ENCODE measurements around the gene MACROH2A1.
A peak's percentile ranks its signal among the peaks of the same experiment; 100 is the strongest.

MACROH2A1 gene

DNA sequence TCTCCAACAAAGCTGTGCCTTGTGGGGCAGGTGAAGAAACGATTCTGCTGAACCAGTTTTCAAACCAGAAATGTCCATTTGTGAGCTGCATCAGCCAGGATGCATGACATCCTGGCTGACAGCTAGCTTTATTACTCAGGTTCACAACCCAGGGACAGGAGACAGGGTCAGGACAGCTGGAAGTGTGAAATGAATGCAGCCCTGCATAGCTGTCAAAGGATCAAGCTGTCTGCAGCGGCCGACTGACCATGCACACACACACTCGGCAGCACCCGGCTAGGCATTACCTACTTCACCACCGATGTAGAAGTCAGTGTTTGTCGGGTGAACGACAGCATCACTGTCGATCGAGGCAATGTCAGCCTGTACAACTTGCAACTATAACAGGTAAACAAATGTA, 48.5 kb downstream of the MACROH2A1 start:
- DNase-seq, result no peak

DNA sequence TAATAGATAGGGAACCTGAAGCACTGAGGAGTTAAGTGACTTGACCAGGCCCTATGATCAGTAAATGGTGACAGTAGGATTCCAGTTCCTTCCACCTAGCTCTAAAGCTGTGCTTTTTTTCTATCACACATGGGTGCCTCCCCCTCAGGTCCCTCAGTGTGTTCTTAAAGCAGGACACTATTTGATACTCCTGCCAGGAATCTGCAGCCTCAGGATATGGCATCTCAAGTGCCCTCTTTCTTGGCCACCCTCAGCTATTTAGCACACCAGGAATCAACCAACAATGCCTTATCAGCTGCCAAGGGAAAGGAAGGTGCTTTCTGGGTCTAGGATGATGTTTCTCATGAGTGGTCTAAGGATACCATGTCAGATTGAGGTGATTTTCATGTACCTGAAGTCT, 49.1 kb downstream of the MACROH2A1 start:
- no peak for DNase-seq

DNA sequence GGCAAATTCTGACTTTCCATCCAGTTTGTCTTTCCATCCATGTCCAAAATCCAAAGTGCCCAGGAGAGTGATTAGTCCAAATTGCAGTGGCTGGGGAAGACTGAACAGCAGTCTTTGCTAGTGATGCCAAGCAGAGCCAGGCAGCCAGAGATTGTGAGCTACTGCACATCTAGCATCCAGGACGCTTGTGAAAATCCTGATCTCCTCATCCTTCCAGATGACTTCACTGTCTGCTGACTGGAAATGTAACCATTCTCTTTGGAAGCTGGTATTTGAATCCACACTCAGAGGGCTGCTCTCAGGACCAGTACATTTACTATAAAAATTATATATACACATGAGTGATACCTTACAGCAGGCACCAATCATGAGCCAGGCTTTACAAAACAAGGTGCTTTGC, 49.6 kb downstream of the MACROH2A1 start:
- no peak for DNase-seq

DNA sequence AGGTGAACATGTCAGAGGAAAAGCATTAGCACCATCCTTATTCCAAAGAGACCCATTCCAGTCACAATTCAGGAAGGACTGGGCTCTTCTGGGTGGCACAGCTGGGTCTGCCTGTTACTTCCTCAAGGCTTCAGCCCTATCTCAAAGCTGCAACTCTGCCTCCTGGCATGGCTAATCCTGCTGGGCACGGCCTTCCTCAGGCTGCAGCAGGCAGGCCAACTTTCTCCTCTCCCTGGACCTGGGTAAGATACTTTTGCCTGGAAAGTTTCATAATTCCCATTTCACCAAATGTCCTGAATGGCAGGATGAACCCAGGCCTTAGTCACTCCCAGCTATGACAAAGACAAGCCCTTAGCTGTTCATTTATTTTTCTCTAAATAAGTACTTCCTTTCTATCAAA, 50.1 kb downstream of the MACROH2A1 start:
- DNase-seq, result no peak

DNA sequence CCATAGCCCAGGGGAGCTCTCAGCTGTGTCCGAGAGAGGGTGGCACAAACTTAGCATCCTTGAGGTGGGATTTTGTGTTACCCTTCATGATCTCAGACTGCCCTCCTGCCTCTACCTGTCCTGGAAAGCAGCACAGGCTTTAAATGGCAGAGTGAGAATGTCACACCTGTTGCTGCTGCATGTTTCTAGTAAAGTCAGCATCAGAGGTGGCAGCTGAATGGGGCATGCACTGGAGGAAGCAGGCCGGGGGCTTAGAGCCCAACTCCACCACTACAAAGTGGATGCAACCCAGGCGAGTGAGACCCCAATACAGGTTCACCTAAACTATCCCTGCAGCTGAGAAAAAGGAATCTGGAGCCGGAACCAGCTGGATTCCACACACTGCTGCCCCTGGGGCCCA, 51.6 kb downstream of the MACROH2A1 start:
- DNase-seq, result no peak

DNA sequence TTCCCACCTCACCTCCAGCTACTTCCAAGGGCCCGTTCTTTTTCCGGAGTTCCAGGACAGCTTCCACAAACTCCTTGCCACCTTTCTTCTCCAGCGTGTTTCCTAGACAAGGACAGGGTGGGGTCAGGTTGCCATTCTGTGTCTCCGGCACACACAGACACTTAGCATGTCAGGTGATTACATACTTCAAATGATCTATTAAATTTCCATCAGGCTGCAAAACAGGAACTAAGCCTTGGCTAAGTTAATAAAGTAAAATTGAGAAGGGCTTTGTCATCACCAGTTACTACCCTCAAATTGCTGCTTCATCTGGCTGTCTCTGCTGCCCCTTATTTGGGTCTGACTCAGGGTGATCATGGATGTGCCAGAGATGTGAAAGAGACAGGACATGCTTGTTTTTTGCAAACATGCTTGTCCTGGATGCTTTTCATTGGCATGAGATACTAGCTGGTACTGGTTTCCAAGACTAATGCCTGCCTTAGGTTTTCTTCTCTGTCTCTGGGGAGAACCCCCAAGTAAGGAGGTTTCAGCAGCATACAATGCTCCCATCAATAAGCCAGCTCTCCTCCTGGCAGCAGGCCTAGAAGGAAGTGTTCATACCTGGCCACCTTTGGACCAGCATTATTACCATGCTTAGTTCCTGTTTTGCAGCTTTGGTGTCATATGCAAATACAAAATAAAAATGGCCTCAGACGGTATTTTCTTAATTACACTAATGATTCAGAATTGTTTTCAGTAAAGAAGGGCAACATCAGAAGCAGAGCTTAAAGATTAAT, 52.9 kb downstream of the MACROH2A1 start:
- no peak for DNase-seq

DNA sequence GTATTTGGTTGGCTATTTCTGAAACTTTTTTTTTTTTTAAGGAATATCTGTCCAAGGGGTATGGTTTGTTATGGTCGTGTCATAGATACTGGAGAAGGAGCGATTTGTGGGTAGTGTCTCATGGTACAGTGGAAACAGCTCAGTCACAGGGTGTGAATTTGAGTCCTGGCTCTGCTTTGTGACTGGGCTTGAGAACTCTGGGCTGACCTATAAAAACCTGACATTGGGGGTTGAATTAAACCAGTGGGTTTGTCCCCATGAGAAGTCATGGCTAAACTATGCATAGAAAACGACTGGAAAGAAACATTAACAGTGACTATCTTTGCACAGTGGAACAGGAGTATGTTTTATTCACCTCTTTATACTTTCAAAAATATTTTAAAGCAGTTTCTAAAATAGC, 54.7 kb downstream of the MACROH2A1 start:
- no peak for DNase-seq

DNA sequence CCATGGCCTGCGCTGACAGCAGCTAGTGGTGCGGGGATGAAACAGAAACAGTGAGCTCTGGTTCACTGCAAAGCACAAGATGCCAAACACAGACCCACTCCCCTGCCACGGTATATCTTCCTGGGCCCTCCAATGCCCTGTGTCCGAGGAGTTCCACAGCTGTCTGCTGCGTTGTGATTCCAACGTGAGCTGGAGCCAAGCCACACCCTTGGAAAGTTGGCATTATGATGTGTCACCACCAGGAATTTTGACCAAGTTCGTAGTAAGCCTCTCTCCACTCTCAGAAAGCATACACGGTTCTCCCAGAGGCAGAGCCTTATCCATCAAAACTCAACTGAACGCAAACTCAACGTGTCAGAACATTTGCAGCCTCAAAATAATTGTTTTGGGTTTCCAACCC, 55.6 kb downstream of the MACROH2A1 start:
- no peak for DNase-seq

DNA sequence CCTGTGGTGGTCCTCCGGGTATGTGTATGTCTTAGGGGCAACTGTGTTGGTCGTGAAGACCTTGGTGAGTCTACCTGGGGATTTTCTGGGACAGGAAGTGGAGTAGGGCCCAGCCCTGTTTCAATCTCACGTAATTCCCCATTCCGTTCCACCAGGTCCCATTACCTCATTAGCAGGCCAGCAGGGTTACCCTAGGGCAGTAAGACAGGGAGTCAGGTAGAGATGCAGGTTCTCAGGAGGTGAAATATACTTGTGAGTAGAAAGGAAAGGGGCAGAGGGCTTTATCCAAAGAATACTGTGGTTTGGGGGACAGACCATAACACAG, 56.5 kb downstream of the MACROH2A1 start:
- no peak for DNase-seq

DNA sequence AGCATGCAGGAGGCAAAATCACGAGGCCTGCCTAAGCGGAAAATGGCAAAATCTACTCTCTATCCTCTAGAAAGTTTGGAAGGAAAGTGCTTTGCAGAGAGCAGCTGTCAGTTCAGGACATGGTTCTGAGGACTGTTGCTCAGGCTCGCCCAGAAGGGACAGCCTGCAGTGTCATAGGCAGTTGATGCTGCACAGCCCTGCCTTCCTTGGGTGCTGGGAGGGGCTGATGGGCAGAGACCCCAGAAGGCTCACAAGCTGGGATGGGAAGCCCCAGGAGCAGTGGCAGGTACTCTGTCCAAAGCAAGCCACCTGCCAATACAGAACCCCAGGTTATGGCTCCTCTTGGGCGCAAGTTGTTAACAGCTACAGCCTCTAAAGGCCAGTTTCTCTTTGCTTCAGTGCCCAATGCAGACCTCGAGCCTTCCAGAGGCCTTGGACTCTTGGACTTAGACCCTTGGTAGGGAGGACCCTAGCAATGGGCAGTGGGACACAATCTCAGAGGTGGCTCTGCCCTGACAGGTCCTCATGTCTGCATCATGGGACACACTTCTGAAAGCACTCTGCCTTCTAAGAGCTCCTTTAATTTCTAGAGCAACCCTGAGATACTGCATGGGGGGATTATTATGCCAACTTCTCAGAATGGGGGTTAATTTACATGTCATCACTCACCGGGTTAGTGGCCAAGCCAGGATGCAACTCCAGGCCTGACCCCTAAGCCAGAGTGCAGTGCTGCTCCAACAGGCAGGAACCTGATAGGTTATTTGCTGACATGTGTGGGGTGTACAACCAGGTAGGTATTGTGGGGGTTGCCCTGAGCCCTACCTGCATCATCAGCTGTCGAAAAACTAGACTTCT, 57.1 kb downstream of the MACROH2A1 start:
- no peak for DNase-seq

DNA sequence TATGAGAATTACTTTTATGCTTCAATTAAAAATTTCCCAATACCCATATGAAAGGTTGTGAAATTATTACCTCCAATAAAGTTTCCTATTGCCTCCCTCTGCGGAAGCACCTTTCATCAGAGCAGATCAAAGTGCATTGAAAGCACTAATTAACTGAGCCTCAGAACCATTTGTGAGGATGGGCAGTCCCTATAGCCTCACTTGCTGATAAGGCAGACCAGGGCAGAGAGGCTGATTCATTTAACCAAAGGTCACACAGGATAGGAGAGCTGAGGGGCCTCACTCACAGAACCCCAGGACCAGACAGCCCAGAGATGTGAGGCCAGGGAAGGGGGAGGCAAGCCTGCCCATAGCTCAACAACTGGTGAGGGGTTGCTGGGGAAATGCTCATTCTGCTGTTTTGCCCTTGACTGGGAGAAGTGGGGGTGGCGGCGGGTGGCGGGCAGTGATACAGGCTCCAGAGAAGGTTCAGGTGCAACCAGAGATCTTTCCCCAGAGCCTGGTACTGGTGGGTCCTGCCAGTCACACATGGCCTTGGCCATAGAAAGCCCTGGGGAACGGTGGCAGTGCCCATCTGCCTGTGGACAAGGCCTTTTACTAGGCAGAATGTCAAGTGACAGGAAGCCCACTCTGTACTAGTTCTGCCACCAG, 57.9 kb downstream of the MACROH2A1 start:
- DNase-seq, result no peak

DNA sequence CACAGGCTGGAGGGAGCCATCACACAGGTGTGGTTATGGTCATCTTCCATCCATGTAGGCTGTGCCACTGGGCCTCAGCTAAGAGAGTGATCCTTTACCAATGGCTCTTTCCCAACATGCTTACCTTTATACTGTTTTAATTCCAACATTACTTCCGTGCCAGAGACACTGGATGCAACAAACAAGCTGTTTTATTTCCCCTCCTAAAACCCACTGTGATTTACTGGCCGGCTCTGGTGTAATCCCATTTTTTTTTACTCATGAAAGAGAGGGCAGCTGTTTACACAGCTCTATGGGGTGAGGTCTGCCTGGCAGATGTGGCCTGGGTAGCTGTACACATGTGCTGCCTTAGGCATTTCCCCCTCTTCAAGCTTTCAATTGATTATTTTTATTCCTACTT, 58.5 kb downstream of the MACROH2A1 start:
- no peak for DNase-seq

DNA sequence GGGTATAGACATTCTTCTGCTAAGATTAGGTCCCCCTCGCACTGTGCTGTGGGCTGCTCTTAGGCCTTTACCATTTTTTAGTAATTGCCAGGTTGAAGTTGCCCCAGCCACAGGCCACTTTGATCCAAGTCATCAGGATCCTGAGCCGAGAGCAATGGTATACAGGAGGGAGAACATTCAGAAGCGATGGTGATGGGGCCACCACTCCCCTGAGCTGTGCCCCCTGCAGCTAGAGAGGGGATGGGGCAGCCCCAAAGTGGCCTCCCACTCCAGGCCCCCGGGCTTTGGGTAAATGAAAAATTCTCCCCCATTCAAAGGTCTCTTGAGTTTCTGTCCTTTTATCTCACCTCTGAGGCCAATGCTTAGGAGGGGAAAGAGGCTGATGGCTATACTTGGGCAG, 59.4 kb downstream of the MACROH2A1 start:
- DNase-seq, result no peak

DNA sequence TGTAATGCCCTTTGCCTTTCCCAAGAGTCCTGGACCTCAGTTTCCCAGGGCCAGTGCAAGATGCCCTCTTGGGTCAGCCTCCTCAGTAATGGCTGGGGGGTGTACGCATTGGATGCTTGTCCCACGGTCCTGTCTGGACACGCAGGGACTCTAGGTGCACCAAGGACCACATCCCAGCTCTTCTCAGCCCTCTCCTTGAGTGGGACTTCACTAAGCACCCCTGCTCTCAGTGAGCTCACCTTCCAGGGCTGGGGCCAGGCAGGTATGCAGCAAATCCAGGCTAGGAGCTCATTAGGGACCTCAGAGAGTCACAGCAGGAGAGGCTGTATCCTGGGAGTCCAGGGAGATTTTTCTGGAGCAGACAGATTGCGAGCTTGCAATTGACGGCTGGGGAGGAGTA, 59.8 kb downstream of the MACROH2A1 start:
- DNase-seq, result no peak

DNA sequence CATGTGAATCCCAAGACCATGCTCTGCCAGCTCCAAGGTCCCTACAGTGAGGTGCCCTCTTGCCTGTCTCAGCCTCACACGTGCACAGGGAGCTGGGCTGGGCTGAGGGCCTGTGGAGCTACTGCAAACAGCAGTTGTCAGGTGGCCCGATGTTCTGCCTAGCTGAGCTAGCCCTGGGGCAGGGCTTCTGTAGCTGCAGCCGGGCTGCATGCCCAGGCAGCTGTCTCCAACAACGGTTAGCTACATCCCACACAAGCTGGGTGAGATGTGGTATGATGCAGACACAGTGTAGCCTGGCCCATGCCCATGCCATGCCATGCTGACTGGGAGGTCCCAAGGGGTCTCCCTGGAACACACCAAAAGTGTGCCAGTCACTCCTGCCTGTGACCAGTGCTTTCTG, 62.0 kb downstream of the MACROH2A1 start:
- no peak for DNase-seq

DNA sequence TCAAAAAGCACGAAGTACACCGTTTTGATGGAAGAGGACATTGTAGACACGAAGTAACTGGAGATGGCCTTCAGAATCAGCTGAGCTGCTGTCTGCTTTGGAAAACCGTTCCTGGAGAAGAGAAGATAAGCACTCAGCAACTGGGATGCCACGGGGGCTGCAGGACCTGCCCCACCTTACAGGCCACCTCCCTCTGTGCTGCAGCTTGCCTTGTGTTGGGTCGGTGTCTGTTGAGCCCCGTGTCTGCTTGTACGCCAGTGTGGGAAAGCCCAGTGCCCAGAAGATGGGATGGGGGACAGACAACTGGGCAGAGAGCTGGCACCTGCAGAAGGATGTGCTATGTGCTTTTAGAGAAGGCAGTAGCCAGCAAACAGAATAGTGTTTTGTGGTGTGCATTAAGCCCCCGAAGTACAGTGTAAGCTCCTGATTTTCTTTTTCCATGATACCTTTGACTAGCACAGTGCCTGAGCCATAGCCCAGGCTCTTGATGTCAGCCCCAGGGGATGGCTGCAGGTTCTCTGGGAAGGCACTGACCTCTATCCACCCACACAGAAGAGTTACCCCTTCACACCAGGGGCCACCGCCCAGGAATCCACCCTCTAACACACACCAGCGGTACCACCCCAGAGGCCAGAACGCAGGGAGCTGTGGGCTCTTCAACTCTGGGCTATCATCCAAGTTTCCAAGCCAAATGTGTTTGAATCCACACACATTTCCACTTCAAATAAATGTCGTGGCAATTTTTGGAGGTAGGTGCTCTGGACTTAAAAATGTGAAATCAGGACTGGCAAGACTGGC, 63.8 kb downstream of the MACROH2A1 start:
- peak; percentile 6 for DNase-seq

DNA sequence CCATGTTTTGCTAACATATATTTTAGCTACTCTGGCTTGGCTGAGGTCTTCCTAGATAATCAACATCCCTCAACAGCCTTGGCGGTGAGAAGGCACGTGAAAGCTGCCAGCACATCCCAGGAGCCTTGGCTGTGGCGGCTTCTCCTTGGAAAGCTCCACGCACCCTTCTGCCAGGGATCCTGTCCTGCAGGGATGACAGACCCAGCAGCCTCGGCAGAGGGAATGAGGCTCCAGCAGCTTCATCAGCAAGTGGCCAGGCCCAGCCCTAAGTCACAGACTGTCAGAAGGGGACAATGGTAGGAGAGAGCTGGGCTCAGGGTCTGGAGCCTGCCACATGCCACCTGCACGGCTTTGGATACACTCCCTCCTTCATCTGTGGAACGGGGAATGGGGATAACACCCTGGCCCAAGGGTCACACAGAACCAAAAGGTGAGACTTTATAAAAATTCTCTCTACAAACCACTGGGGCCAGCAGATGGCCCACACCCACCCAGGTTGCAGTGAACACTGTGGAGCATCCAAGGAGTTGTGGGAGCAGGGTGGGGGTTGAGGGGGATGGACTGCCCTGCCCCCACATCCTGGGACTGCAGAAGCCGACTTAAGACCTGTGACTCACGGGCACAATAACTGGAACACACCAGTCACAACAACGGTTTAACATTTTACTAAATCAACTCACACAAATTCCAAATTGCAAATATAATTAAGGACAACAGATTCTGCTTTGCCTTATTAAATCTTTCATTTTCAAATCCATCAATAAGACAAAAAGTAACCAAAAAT, 65.1 kb downstream of the MACROH2A1 start:
- no peak for DNase-seq

DNA sequence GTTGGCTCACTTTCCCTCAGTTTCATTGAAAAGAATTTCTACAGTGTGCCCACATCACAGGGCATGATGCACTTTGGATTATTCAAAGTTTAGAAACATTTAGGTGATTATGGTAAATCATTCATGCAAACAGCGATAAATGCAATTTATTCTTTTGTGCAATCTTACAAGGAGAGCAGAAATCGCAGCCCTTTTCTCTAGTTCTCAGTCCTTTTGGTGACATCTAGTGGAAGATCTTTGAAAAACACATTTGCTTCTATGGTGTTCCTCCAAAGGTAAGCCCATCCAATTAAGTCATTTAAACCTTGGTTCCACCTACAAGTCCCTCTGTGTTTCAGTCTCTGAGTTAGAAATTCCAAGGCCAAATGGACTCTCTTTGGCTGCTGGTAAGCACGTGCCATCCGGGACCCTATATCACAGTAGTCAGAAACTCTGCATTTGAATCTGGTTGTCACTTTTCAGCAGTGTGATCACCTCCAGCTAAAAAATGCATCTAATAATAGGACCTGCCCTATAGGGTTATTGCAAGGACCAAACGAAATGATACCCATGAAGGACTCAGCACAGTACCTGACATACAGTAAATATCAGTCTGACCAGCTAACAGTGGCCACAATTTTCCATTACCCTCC, 66.4 kb downstream of the MACROH2A1 start:
- DNase-seq, result peak; percentile 24

DNA sequence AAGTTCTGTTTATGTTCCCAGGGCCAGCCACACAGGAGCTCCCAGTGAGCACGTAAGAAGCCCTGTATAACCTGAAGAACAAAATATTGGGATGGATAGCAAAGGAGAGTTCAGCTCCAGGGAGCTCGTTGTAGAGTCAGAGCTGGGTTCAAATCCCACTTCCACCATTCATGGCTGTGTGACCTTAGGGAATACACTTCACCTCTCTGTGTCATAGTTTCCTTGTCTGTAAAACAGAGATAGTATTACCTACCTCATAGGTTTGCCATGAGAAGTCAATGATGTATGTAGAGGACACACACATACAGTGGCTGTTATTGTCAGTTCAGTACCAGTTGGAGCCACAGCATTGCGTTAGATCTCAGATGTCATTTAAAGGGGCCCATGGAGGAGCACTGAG, 67.4 kb downstream of the MACROH2A1 start:
- no peak for DNase-seq

DNA sequence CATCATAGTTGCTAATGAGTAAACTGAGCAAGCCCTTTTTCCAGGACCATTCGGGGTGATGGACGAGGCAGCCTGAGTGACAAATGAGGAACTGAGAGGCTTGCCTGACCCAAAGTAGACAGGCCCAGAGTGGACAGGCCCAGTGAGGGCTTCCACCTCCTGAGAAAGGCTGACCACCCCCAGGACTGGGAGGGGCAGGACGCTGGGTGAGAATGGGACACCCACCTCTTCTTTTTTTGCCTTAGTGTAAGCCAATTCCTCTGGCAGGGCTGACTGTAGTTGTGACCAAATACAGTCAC, 68.3 kb downstream of the MACROH2A1 start:
- DNase-seq, result no peak

DNA sequence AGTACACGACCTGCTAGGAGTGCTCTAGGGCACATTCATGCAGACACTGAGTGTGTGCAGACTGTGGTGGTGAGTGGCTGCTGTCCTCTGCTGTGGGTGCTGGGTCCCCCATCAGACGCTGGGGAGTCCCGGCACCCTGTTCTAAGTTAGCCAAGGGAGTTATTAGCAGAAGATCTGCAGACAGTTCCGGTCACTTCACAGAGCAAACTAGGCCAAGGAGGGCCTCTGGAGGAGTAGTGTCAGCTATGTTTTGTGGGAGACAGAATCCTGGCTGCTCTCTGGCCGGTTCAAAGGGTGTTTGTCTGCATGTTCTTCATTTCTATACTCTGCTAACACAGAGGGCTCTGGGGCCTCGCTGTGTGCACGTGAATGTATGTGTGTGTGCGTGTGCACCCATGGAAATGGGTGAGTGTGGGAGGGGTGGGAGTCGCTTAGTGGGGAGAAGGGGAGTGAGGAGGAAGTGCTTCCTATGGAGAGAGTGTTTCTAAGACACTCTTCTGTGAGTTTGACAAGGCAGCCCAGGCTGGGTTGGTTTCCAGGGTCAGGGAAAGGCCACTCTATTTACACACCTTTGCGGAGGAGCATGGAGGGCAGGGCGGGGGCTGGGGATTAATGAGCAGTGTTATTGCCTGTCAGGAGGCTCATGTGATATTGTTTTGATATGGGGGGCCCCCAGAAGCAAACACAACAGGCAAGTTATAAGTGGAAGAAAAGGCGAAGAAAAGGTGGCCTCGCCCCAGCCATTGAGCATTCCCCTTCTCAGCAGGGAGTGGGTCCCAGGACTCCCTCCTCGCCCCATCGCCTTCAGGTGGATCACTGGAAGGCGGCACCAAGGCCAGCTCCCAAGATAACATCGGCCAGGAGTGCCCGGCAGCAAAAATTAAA, 68.9 kb downstream of the MACROH2A1 start:
- DNase-seq, result no peak

Data from NCI-H2029 treated with DMSO at 0.1 percent for 48 hours (cell line).